ENCODE measurements around the gene PRKD1. TPM values are rescaled to one million over a fixed set of nuclear protein-coding genes. Genes with fewer than 3 reads are reported as not detected.
"Not testable (repeated sequence)": the region's sequence is repeated elsewhere in the genome, so short reads cannot be mapped to it uniquely, and the experiment has no call there.

Gene PRKD1
- total RNA-seq, 1 donor from 2014 or later = 17.2 TPM

- Histone ChIP-seq H3K27ac (no peak overlapping the region), H3K9me3 (no peaks in the 10 kb centered on the region), H3K27me3 (no peaks in the 10 kb centered on the region), H3K36me3 (no peaks in the 10 kb centered on the region), H3K4me1 (no peaks in the 10 kb centered on the region), H3K4me3 (no peak overlapping the region)
- intact Hi-C loops (cut with DNase I) = no loop called here
- ATAC-seq = no peak
- TF ChIP-seq, protein P1, sequence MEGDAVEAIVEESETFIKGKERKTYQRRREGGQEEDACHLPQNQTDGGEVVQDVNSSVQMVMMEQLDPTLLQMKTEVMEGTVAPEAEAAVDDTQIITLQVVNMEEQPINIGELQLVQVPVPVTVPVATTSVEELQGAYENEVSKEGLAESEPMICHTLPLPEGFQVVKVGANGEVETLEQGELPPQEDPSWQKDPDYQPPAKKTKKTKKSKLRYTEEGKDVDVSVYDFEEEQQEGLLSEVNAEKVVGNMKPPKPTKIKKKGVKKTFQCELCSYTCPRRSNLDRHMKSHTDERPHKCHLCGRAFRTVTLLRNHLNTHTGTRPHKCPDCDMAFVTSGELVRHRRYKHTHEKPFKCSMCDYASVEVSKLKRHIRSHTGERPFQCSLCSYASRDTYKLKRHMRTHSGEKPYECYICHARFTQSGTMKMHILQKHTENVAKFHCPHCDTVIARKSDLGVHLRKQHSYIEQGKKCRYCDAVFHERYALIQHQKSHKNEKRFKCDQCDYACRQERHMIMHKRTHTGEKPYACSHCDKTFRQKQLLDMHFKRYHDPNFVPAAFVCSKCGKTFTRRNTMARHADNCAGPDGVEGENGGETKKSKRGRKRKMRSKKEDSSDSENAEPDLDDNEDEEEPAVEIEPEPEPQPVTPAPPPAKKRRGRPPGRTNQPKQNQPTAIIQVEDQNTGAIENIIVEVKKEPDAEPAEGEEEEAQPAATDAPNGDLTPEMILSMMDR (IDR thresholded peaks at IDR 0.05) = no peak
- no peak for DNase-seq
These were observed 65.7 kb downstream of the PRKD1 start for GRCh38 chr14:29861996-29862395.

- TF ChIP-seq, protein P1 (IDR thresholded peaks at IDR 0.05) = no peak
- ATAC-seq (no peak), DNase-seq (no peak)
- H3K27ac ChIP-seq = no peak overlapping the region
- intact Hi-C loops (cut with DNase I) = no loop called here
- no peaks in the 10 kb centered on the region for H3K9me3 ChIP-seq
- no peaks in the 10 kb centered on the region for H3K36me3 ChIP-seq
- H3K4me3 ChIP-seq = no peak overlapping the region
- H3K4me1 ChIP-seq = no peaks in the 10 kb centered on the region
- H3K27me3 ChIP-seq = no peaks in the 10 kb centered on the region
These were observed 69.3 kb downstream of the PRKD1 start for GRCh38 chr14:29858299-29858698.

GRCh38 chr14:29857551-29857950, 70.1 kb downstream of the PRKD1 start:
- Histone ChIP-seq H3K36me3 (no peaks in the 10 kb centered on the region), H3K9me3 (no peaks in the 10 kb centered on the region), H3K4me3 (no peak overlapping the region), H3K4me1 (no peaks in the 10 kb centered on the region), H3K27me3 (no peaks in the 10 kb centered on the region), H3K27ac (no peak overlapping the region)
- TF ChIP-seq, protein P1 (IDR thresholded peaks at IDR 0.05) = no peak
- intact Hi-C loops (cut with DNase I) = no loop called here
- no peak for DNase-seq
- no peak for ATAC-seq

GRCh38 chr14:29856516-29856915, 71.1 kb downstream of the PRKD1 start:
- intact Hi-C loops (cut with DNase I) = no loop called here

GRCh38 chr14:29853691-29854090, 74.0 kb downstream of the PRKD1 start:
- H3K4me1 ChIP-seq; H3K36me3 ChIP-seq; H3K4me3 ChIP-seq; H3K27ac ChIP-seq; ATAC-seq; DNase-seq; intact Hi-C loops (cut with DNase I); H3K27me3 ChIP-seq; H3K9me3 ChIP-seq: not testable (repeated sequence)

More at GRCh38 chr14:29856516-29856915, 71.1 kb downstream of the PRKD1 start:
- Histone ChIP-seq H3K27me3 (no peaks in the 10 kb centered on the region), H3K36me3 (no peaks in the 10 kb centered on the region), H3K27ac (no peak overlapping the region), H3K4me3 (no peak overlapping the region), H3K9me3 (no peaks in the 10 kb centered on the region), H3K4me1 (no peaks in the 10 kb centered on the region)
- DNase-seq = no peak
- no peak for ATAC-seq
- TF ChIP-seq, protein P1 (IDR thresholded peaks at IDR 0.05) = no peak

DNA sequence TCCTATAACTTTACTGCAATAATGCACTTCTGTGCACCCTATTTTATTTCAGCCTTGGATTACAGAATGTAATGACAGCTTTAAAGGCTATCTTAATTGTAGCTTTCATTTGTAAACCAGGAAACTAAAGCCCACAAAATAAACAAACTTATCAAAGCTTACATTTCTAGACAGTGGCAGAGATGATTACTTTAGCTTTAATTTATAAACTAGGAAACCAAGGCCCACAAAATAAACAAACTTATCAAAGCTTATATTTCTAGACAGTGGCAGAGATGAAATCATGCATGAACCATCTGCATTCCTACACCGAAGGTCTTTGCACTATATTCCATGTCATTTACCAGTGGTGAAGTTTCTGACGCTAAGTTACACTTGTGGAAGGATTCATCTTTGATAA, 74.4 kb downstream of the PRKD1 start:
- no peaks in the 10 kb centered on the region for H3K36me3 ChIP-seq

More for the DNA sequence above, 74.4 kb downstream of the PRKD1 start:
- Histone ChIP-seq H3K9me3 (no peaks in the 10 kb centered on the region), H3K27ac (no peak overlapping the region), H3K4me1 (no peaks in the 10 kb centered on the region), H3K27me3 (no peaks in the 10 kb centered on the region), H3K4me3 (no peak overlapping the region)
- TF ChIP-seq, protein P1 (IDR thresholded peaks at IDR 0.05) = no peak
- intact Hi-C loops (cut with DNase I) = no loop called here
- DNase-seq = no peak
- ATAC-seq = no peak

Data from upper lobe of right lung (tissue), 1 donor.